Esophagus (tissue), 2 donors: Measurements from ENCODE around the gene MTUS2. TPM values are rescaled to one million over a fixed set of nuclear protein-coding genes. Genes with fewer than 3 reads are reported as not detected.

Source experiments
- H3K27ac ChIP-seq, 2 donors: one replicate each; pipeline ENCODE4 v1.5.1; 2013; ENCODE audit warnings: low read depth in 2 of 2, mild to moderate bottlenecking in 2 of 2, inconsistent platforms in 1 of 2, low read length in 1 of 2, moderate library complexity in 1 of 2
- H3K27me3 ChIP-seq, 2 donors: one replicate each; pipeline ENCODE4 v1.6.1; 2013; ENCODE audit warnings: low read length in 2 of 2, control low read depth in 1 of 2, mild to moderate bottlenecking in 1 of 2; ENCODE audit not compliant: insufficient read depth in 2 of 2, control insufficient read depth in 1 of 2
- H3K36me3 ChIP-seq, 2 donors: one replicate each; pipeline ENCODE4 v1.6.1; 2013; ENCODE audit warnings: low read length in 1 of 2; ENCODE audit not compliant: control insufficient read depth in 2 of 2, insufficient read depth in 2 of 2
- H3K4me1 ChIP-seq, 2 donors: one replicate each; pipeline ENCODE4 v1.6.1; 2013; ENCODE audit warnings: low read length in 1 of 2; ENCODE audit not compliant: control insufficient read depth in 2 of 2, insufficient read depth in 2 of 2
- H3K4me3 ChIP-seq, 2 donors: one replicate each; pipeline ENCODE4 v1.5.1; 2013; ENCODE audit warnings: low read length in 2 of 2, mild to moderate bottlenecking in 2 of 2, low read depth in 1 of 2, moderate library complexity in 1 of 2
- H3K9me3 ChIP-seq, 2 donors: one replicate each; pipeline ENCODE4 v1.6.1; 2013; ENCODE audit warnings: mild to moderate bottlenecking in 2 of 2, low read depth in 1 of 2, low read length in 1 of 2, moderate library complexity in 1 of 2; ENCODE audit not compliant: control insufficient read depth in 2 of 2, insufficient read depth in 1 of 2
- WGBS, 2 donors: extraction: QIAGEN DNeasy Blood & Tissue Kit; methylation state at CpG; one replicate each; pipeline ENCODE4 v1.1.7; 2013; 5-methylcytosine and 5-hydroxymethylcytosine counted together
- polyA plus RNA-seq, 2 donors: library from polyadenylated mRNA; stranded (reverse); fragments of 200-250 nt; gene quantifications; one replicate each; pipeline ENCODE4 v1.2.3, GENCODE V29; 2013
- donor health status: healthy with polysubstance abuse.
- donor health status: Bipolar disorder and iron deficiency.

MTUS2 gene
- polyA plus RNA-seq, 2 donors = 0.20 to 0.33 TPM

DNA sequence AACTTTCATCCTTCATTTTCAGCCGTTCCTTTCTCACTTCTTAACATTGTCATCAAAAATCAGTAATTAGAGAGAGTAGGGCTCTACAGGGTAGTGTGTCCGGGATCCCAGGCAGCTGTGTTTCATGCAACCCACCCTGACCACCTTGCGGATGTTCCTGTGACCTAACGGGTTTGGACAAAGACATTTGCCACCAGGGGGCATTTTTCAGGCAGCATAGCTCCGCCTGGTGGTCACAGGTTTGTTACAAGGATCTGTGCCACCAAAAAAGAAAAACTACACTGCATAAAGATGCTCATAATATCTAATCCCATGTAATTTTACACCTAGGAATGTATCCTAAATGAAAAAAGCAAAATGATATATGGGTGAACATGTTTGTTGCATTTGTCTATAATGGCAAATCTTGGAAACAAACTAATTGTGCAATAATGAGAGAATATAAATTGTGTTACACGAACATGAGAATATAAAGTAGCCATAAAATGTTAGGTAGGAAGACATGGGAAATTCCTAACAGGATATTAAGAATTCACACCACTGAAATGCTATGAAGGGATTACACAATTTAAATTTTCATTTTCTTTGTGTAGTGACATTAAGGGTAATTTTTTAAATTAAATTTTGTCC is 652.3 kb downstream of the MTUS2 start:
- Histone ChIP-seq H3K4me3 (no peak overlapping the region), H3K36me3 (no peaks in the 10 kb centered on the region), H3K27me3 (no peaks in the 10 kb centered on the region), H3K27ac (no peak overlapping the region), H3K4me1 (no peaks in the 10 kb centered on the region), H3K9me3 (no peaks in the 10 kb centered on the region)
- WGBS, 2 donors = 40 to 41% methylated on average over 6 of the region's 6 CpGs

DNA sequence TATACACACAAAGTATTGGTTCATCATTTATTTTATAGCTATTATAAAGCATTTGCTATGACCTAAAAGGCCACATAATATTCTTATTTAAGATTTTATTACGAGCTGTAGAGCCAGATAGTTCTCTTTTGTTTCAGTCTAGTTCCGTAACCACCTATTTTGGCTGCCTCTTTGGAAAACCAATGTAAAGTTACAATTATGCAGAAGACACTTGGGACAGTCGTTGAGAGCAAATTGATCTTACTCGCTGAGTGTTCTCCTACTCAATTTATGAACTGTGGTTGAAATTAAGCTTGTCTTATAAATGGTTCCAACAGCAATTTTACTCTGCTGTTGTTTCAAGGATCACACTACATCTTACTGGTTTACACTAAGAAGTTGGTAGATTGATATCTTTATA is 653.0 kb downstream of the MTUS2 start:
- Histone ChIP-seq H3K9me3 (no peaks in the 10 kb centered on the region), H3K36me3 (no peaks in the 10 kb centered on the region), H3K4me1 (no peaks in the 10 kb centered on the region), H3K27me3 (no peaks in the 10 kb centered on the region), H3K27ac (no peak overlapping the region), H3K4me3 (no peak overlapping the region)
- WGBS, 2 donors = 81 to 82% methylated on average over 4 of the region's 4 CpGs

DNA sequence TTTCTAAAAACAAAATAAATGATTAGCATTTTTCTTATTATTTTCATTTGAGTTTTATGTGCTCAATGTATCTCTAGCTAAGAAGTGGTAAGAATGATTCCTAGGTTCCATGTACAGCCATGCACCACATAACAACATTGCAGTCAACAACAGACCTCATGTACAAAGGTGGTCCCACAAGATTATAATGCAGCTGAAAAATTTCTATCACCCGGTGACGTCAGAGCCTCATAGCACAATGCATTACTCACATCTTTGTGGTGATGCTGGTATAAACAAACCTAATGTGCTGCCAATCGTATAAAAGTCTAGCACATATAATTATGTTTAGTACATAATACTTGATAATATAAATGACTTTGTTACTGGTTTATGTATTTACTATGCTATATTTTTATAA is 654.9 kb downstream of the MTUS2 start:
- Histone ChIP-seq H3K36me3 (no peaks in the 10 kb centered on the region), H3K27me3 (no peaks in the 10 kb centered on the region), H3K9me3 (no peaks in the 10 kb centered on the region), H3K4me1 (no peaks in the 10 kb centered on the region), H3K27ac (no peak overlapping the region), H3K4me3 (no peak overlapping the region)
- WGBS, 2 donors = 82 to 84% methylated on average over 3 of the region's 3 CpGs

DNA sequence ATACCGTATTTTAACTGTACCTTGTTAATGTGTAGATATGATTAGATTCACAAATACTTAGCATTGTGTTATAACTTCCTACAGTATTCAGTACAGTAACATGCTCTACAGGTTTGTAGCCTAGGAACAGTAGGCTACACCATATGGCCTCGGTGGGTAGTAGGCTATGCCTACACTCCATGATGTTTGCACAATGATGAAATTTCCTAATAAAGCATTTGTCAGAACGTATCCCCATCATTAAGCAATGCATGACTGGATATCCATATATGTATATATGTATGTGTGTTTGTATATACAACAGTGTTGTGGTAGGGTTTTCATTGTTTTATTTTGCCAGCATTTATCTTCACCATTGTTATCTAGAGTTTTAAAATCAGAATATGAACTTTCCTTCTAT is 655.9 kb downstream of the MTUS2 start:
- H3K9me3 ChIP-seq = no peaks in the 10 kb centered on the region
- H3K27me3 ChIP-seq = no peaks in the 10 kb centered on the region
- H3K4me1 ChIP-seq = no peaks in the 10 kb centered on the region
- no peak overlapping the region for H3K4me3 ChIP-seq
- no peaks in the 10 kb centered on the region for H3K36me3 ChIP-seq
- 76 to 77% methylated on average over 3 of the region's 3 CpGs for WGBS, 2 donors
- no peak overlapping the region for H3K27ac ChIP-seq

DNA sequence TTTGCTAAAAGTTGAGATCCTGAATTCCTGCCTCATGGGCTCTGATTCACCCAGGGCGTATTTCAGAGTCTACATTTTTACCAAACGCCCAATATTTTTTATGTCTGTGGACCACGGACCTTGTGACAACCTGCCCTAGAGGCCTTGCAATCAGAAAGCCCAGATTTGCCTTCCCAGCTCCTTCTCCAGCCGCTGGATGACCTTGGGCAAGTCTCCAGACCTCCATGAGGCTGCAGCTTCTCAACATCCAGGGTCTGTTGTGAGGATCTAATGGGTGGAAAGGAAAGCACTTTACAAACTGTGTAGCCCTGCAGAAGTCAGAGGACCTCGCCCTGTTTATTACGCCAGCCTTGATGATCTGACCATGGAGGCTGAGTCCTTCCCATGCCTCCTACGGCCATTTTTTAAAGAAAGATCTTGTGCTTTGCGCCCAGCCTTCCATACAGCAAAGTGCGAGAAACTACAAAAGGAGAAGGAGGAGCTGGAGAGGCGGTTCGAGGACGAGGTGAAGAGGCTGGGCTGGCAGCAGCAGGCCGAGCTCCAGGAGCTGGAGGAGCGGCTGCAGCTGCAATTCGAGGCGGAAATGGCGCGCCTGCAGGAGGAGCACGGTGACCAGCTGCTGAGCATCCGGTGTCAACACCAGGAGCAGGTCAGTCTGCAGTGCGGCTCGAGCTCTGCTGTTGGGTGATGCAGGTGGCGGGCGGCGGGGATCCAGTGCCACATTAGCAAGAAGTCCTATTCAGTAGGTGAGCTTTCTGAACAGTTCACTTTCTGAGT is 659.8 kb downstream of the MTUS2 start:
- no peak overlapping the region for H3K27ac ChIP-seq
- H3K4me1 ChIP-seq = no peaks in the 10 kb centered on the region
- no peak overlapping the region for H3K4me3 ChIP-seq
- H3K36me3 ChIP-seq = no peaks in the 10 kb centered on the region
- 84 to 85% methylated on average over 25 of the region's 25 CpGs for WGBS, 2 donors
- no peaks in the 10 kb centered on the region for H3K9me3 ChIP-seq
- no peaks in the 10 kb centered on the region for H3K27me3 ChIP-seq

DNA sequence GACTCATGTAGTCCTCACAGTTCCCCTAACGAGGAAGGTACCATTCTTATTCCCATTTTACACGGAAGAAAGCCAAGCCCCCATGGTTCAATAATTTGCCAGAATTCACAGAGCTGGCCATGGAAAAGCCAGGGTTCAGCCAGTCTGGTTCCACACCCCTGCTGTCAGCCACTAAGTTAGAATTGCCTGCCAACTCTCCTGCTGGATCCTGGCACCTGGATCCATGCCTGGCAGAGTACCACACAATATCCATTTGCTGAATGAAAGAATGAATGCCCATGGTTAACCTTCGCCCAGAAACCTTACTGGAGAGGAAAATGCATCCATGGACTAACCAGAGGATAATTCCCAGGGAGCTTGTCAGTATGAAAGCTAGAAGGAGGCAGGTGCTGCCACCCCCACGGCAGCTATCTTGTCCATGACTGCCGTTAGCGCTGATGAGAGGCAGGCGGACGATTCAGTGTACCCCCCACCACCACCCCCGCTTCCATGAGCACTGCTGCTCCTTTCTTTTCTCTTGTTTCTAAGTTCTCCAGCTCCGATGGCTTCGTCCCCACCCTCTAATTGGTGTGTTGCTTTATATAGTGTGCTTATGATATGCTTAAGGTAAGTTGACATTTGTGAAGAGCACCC is 660.9 kb downstream of the MTUS2 start:
- Histone ChIP-seq H3K9me3 (no peaks in the 10 kb centered on the region), H3K27me3 (no peaks in the 10 kb centered on the region), H3K27ac (no peak overlapping the region), H3K36me3 (no peaks in the 10 kb centered on the region), H3K4me1 (no peaks in the 10 kb centered on the region), H3K4me3 (no peak overlapping the region)
- WGBS, 2 donors = 78 to 81% methylated on average over 11 of the region's 11 CpGs

DNA sequence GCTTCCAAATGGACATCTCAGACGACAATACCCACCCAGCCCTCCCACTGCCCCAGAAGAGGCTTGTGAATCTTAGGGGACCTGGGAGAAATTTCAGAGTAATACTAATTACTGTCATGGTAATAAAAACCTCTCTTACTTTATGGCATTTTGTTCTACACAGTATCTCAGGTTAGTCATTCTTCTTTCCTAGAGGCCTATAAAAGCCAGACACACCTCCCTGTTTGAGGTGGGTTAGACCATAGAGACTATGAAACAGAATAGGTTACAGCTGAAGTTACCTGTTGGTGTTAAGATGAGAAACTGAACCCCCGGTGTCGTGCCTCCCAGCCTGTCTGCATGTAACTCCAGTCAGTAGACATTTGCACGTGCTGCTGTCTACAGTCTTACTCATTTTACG is 661.5 kb downstream of the MTUS2 start:
- H3K27ac ChIP-seq = no peak overlapping the region
- H3K27me3 ChIP-seq = no peaks in the 10 kb centered on the region
- H3K36me3 ChIP-seq = no peaks in the 10 kb centered on the region
- H3K4me1 ChIP-seq = no peaks in the 10 kb centered on the region
- 92% methylated on average over 5 of the region's 5 CpGs for WGBS, 2 donors
- no peaks in the 10 kb centered on the region for H3K9me3 ChIP-seq
- no peak overlapping the region for H3K4me3 ChIP-seq

DNA sequence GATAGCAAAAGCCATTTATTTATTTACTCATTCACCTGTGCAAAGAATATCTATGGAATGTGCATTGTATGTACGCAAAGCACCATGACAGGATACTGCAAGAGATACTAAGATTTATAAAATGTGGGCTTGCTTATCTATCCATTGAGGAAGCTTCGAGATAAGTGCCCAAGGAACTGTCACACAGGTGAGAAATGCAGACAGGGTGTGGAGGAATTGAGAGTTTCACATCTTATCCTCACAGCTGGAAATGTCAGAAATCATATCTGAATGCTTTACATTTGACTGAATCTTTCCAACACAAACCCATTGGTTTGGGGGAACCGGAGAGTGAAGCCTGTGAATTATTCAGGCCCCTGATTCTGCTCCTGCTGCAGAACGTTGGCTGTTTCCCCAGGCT is 662.4 kb downstream of the MTUS2 start:
- H3K27me3 ChIP-seq = no peaks in the 10 kb centered on the region
- no peaks in the 10 kb centered on the region for H3K9me3 ChIP-seq
- no peaks in the 10 kb centered on the region for H3K36me3 ChIP-seq
- H3K4me1 ChIP-seq = no peaks in the 10 kb centered on the region
- no peak overlapping the region for H3K4me3 ChIP-seq
- WGBS, 2 donors = 79 to 84% methylated on average over 4 of the region's 4 CpGs
- no peak overlapping the region for H3K27ac ChIP-seq

DNA sequence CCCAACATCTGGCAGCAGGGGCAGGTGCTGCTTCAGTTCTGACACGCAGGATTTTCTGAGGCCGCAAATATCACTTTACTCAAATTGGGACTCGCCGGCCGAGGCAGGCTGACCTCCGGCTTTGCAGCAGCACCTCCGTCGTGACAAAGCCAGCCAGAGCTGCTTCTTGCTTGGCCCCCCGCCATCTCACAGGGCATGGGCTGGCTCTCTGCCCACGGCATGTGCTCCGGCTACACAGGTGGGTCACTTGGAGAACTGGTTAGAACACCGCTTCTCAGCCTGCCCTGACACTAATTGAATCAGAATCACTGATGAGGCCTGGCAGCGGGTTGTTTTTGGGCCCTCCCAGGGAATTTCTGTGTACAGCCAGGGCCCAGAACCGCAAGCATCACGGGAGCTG is 663.1 kb downstream of the MTUS2 start:
- peaks cover 0 to 2% of the 10 kb centered on the region in 2 donors for H3K27me3 ChIP-seq
- H3K27ac ChIP-seq = no peak overlapping the region
- no peaks in the 10 kb centered on the region for H3K9me3 ChIP-seq
- no peaks in the 10 kb centered on the region for H3K4me1 ChIP-seq
- H3K36me3 ChIP-seq = no peaks in the 10 kb centered on the region
- WGBS, 2 donors = 76 to 80% methylated on average over 15 of the region's 15 CpGs
- H3K4me3 ChIP-seq = no peak overlapping the region
